Brain microvascular endothelial cell (primary cell): Measurements from ENCODE around the gene AGO3.
"Not testable (repeated sequence)": the region's sequence is repeated elsewhere in the genome, so short reads cannot be mapped to it uniquely, and the experiment has no call there.

ENCODE experiments used
- DNase-seq: peaks from one replicate; pipeline ENCODE4 v3.0.0-alpha.2; 2020
- H3K27ac ChIP-seq: fragments of 250-450 bp; sonication (Bioruptor Pico); 2 replicates; pipeline ENCODE4 v1.5.1; 2020; ENCODE audit warnings: mild to moderate bottlenecking, moderate library complexity
- H3K27me3 ChIP-seq: fragments of 250-450 bp; sonication (Bioruptor Pico); replicated peaks from 2 replicates; pipeline ENCODE4 v1.5.1; 2020; ENCODE audit warnings: mild to moderate bottlenecking
- H3K36me3 ChIP-seq: fragments of 250-450 bp; sonication (Bioruptor Pico); replicated peaks from 2 replicates; pipeline ENCODE4 v1.5.1; 2020; ENCODE audit warnings: mild to moderate bottlenecking
- H3K4me3 ChIP-seq: 2 replicates; pipeline ENCODE4 v1.5.1; 2011; ENCODE audit warnings: low read depth, mild to moderate bottlenecking, control low read depth, low read length, moderate library complexity
- CTCF ChIP-seq: IDR thresholded peaks from 2 replicates; pipeline ENCODE4 v1.5.1; 2011; ENCODE audit warnings: low read depth, mild to moderate bottlenecking, moderate library complexity, low read length, control low read depth, inconsistent platforms; ENCODE audit errors: missing control alignments
- in situ Hi-C: cut with HindIII; loops from 2 replicates; pipeline ENCODE4 v1.10.0; 2017; ENCODE audit warnings: low sequenced_read_pairs, low pct_ligation_motif_present

AGO3 gene

GRCh38 chr1:35958558-35958957 is 27.7 kb downstream of the AGO3 start:
- Histone ChIP-seq H3K27me3 (no peaks in the 10 kb centered on the region), H3K4me3 (no peak overlapping the region), H3K27ac (no peak overlapping the region), H3K36me3 (peaks cover 2% of the 10 kb centered on the region)
- no peak for TF ChIP-seq CTCF
- DNase-seq, result no peak
- in situ Hi-C loops, result no loop called here

GRCh38 chr1:35959304-35959703 is 28.4 kb downstream of the AGO3 start:
- H3K27me3 ChIP-seq, result no peaks in the 10 kb centered on the region
- no peak overlapping the region for H3K27ac ChIP-seq
- H3K4me3 ChIP-seq, result no peak overlapping the region
- peaks cover 2% of the 10 kb centered on the region for H3K36me3 ChIP-seq
- no peak for TF ChIP-seq CTCF
- no peak for DNase-seq
- in situ Hi-C loops, result no loop called here

- Histone ChIP-seq H3K36me3 (peaks cover 2% of the 10 kb centered on the region), H3K27ac (no peak overlapping the region), H3K27me3 (no peaks in the 10 kb centered on the region), H3K4me3 (no peak overlapping the region)
- no peak for DNase-seq
- in situ Hi-C loops, result no loop called here
- no peak for TF ChIP-seq CTCF
Observed at GRCh38 chr1:35962952-35963351, 32.0 kb downstream of the AGO3 start.

- H3K27ac ChIP-seq, H3K27me3 ChIP-seq, H3K4me3 ChIP-seq, in situ Hi-C loops, DNase-seq, H3K36me3 ChIP-seq: not testable (repeated sequence)
Observed at GRCh38 chr1:35964277-35964676, 33.4 kb downstream of the AGO3 start.

GRCh38 chr1:35968396-35968795 is 37.5 kb downstream of the AGO3 start:
- Histone ChIP-seq H3K27ac (no peak overlapping the region), H3K4me3 (no peak overlapping the region), H3K36me3 (peaks cover 8% of the 10 kb centered on the region), H3K27me3 (no peaks in the 10 kb centered on the region)
- in situ Hi-C loops, result no loop called here
- DNase-seq, result no peak
- no peak for TF ChIP-seq CTCF

- no peak for TF ChIP-seq CTCF
- no peak overlapping the region for H3K4me3 ChIP-seq
- H3K36me3 ChIP-seq, result peaks cover 8% of the 10 kb centered on the region
- in situ Hi-C loops, result no loop called here
- H3K27me3 ChIP-seq, result no peaks in the 10 kb centered on the region
- no peak overlapping the region for H3K27ac ChIP-seq
- no peak for DNase-seq
Observed at GRCh38 chr1:35971601-35972000, 40.7 kb downstream of the AGO3 start.

- peak; percentile 5 for DNase-seq
- H3K4me3 ChIP-seq, H3K36me3 ChIP-seq, in situ Hi-C loops, H3K27me3 ChIP-seq, H3K27ac ChIP-seq: not testable (repeated sequence)
Observed at GRCh38 chr1:35972631-35973030, 41.7 kb downstream of the AGO3 start.
